HepG2 (cell line): Measurements from ENCODE around the gene IGHMBP2.

ENCODE experiments used
- NR3C1 ChIP-seq: sonication (generic); formaldehyde crosslinking; IDR thresholded peaks from 2 replicates; pipeline ENCODE4 v1.4.0; 2020; ENCODE audit warnings: missing genetic modification reagents
- YY1 ChIP-seq: IDR thresholded peaks from 2 replicates; pipeline ENCODE4 v1.6.1; 2011; ENCODE audit warnings: low read length, low read depth, moderate library complexity, mild to moderate bottlenecking; ENCODE audit not compliant: insufficient read depth, insufficient replicate concordance
- ZNF850 ChIP-seq: sonication (generic); formaldehyde crosslinking; conservative IDR thresholded peaks from 2 replicates; pipeline ENCODE4 v1.9.0; 2021; ENCODE audit warnings: mild to moderate bottlenecking, missing genetic modification reagents
- TF ChIP-seq, protein P1 (sequence below): sonication (generic); formaldehyde crosslinking; IDR thresholded peaks from 2 replicates; pipeline ENCODE4 v1.5.0; 2020; ENCODE audit warnings: mild to moderate bottlenecking, missing genetic modification reagents, moderate library complexity
- TF ChIP-seq, protein P2 (sequence below): sonication (generic); formaldehyde crosslinking; IDR thresholded peaks from 2 replicates; pipeline ENCODE4 v1.4.0; 2020; ENCODE audit warnings: missing genetic modification reagents, borderline replicate concordance

DNA sequence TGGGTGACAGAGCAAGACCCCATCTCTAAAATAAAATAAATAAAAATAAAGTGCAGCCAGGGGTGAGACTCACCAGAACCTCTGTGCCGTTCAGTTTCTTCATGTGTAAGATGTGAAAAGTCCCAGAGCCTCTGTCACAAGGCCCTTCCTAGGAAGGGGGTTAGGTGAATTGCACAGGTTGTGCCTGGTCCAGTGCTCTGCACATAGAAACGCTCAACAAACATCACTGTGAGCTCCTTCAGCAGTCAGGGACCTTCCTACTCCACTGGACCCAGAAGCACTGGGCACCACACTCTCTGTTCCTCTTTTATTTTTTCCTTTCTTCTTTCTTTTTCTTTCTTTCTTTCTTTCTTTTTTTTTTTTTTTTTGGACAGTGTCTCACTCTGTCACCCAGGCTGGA, 22.4 kb upstream of the IGHMBP2 start:
- TF ChIP-seq, protein P1, sequence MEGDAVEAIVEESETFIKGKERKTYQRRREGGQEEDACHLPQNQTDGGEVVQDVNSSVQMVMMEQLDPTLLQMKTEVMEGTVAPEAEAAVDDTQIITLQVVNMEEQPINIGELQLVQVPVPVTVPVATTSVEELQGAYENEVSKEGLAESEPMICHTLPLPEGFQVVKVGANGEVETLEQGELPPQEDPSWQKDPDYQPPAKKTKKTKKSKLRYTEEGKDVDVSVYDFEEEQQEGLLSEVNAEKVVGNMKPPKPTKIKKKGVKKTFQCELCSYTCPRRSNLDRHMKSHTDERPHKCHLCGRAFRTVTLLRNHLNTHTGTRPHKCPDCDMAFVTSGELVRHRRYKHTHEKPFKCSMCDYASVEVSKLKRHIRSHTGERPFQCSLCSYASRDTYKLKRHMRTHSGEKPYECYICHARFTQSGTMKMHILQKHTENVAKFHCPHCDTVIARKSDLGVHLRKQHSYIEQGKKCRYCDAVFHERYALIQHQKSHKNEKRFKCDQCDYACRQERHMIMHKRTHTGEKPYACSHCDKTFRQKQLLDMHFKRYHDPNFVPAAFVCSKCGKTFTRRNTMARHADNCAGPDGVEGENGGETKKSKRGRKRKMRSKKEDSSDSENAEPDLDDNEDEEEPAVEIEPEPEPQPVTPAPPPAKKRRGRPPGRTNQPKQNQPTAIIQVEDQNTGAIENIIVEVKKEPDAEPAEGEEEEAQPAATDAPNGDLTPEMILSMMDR (CRISPR knock-in tag): no peak
- TF ChIP-seq ZNF850 (CRISPR knock-in tag) (no peak), NR3C1 (CRISPR knock-in tag) (no peak), YY1 (no peak)
- TF ChIP-seq, protein P2, sequence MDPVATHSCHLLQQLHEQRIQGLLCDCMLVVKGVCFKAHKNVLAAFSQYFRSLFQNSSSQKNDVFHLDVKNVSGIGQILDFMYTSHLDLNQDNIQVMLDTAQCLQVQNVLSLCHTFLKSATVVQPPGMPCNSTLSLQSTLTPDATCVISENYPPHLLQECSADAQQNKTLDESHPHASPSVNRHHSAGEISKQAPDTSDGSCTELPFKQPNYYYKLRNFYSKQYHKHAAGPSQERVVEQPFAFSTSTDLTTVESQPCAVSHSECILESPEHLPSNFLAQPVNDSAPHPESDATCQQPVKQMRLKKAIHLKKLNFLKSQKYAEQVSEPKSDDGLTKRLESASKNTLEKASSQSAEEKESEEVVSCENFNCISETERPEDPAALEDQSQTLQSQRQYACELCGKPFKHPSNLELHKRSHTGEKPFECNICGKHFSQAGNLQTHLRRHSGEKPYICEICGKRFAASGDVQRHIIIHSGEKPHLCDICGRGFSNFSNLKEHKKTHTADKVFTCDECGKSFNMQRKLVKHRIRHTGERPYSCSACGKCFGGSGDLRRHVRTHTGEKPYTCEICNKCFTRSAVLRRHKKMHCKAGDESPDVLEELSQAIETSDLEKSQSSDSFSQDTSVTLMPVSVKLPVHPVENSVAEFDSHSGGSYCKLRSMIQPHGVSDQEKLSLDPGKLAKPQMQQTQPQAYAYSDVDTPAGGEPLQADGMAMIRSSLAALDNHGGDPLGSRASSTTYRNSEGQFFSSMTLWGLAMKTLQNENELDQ: no peak
